Upper lobe of right lung (tissue), 1 donor: ENCODE data around the gene CPNE8. TPM values are rescaled to one million over a fixed set of nuclear protein-coding genes. Genes with fewer than 3 reads are reported as not detected.

Source experiments
- ATAC-seq: fragments of 200-7000 bp; cut with Tn5 transposase; one replicate; pipeline ENCODE4 v1.9.1; 2020; ENCODE audit warnings: mild to moderate bottlenecking, moderate library complexity
- DNase-seq: peaks from one replicate; pipeline ENCODE4 v3.0.0-alpha.2; 2020
- H3K27ac ChIP-seq: fragments of 200-600 bp; one replicate; pipeline ENCODE4 v1.8.0; 2022
- H3K27me3 ChIP-seq: fragments of 200-600 bp; one replicate; pipeline ENCODE4 v1.8.0; 2022; ENCODE audit warnings: mild to moderate bottlenecking
- H3K36me3 ChIP-seq: fragments of 200-600 bp; one replicate; pipeline ENCODE4 v1.8.0; 2022
- H3K4me1 ChIP-seq: fragments of 200-600 bp; one replicate; pipeline ENCODE4 v1.8.0; 2022
- H3K4me3 ChIP-seq: fragments of 200-600 bp; one replicate; pipeline ENCODE4 v1.8.0; 2022; ENCODE audit warnings: mild to moderate bottlenecking
- H3K9me3 ChIP-seq: fragments of 200-600 bp; one replicate; pipeline ENCODE4 v1.8.0; 2022
- CTCF ChIP-seq: fragments of 200-600 bp; IDR thresholded peaks from one replicate; pipeline ENCODE4 v1.8.0; 2022; ENCODE audit warnings: antibody characterized with exemption
- intact Hi-C: fragments of 100-400 bp; cut with DNase I; formaldehyde crosslinking; loops from one replicate; pipeline ENCODE4 v1.11.0; 2022
- total RNA-seq: library from RNA; stranded (reverse); fragmentation: NEBNext Ultra II Directional; extraction: Animal tissue kit (Norgen Biotek cat#: 25700); gene quantifications from one replicate; pipeline ENCODE4 v1.2.1, GENCODE V29; 2021
- donor health status: DM: no; HTN: yes; CAD: no; lungs with severe emphysema.

CPNE8 gene
- total RNA-seq, 1 donor from 2014 or later: 32.1 TPM

GRCh38 chr12:38915429-38916182 is 10.2 kb upstream of the CPNE8 start:
- no peak for TF ChIP-seq CTCF
- intact Hi-C loops: no loop called here
- H3K27me3 ChIP-seq: no peaks in the 10 kb centered on the region
- H3K27ac ChIP-seq: no peak overlapping the region
- H3K4me3 ChIP-seq: no peak overlapping the region
- no peaks in the 10 kb centered on the region for H3K4me1 ChIP-seq
- no peaks in the 10 kb centered on the region for H3K36me3 ChIP-seq
- DNase-seq: no peak
- no peak for ATAC-seq
- H3K9me3 ChIP-seq: no peaks in the 10 kb centered on the region

GRCh38 chr12:38912116-38912515 is 6.7 kb upstream of the CPNE8 start:
- no peak for ATAC-seq
- Histone ChIP-seq H3K36me3 (no peaks in the 10 kb centered on the region), H3K4me1 (no peaks in the 10 kb centered on the region), H3K27ac (no peak overlapping the region), H3K4me3 (no peak overlapping the region), H3K27me3 (no peaks in the 10 kb centered on the region), H3K9me3 (no peaks in the 10 kb centered on the region)
- TF ChIP-seq CTCF: no peak
- intact Hi-C loops: no loop called here
- no peak for DNase-seq

- ATAC-seq: no peak
- TF ChIP-seq CTCF: no peak
- DNase-seq: no peak
- Histone ChIP-seq H3K4me1 (no peaks in the 10 kb centered on the region), H3K36me3 (no peaks in the 10 kb centered on the region), H3K27ac (no peak overlapping the region), H3K4me3 (no peak overlapping the region), H3K27me3 (no peaks in the 10 kb centered on the region), H3K9me3 (no peaks in the 10 kb centered on the region)
- intact Hi-C loops: no loop called here
These were observed 6.2 kb upstream of the CPNE8 start for GRCh38 chr12:38911611-38912010.

- H3K4me1 ChIP-seq: peaks cover 14% of the 10 kb centered on the region
- DNase-seq: no peak
- H3K27ac ChIP-seq: peak overlapping the region; percentile 95
- no peak for ATAC-seq
- H3K27me3 ChIP-seq: no peaks in the 10 kb centered on the region
- peak overlapping the region; percentile 85 for H3K4me3 ChIP-seq
- H3K9me3 ChIP-seq: no peaks in the 10 kb centered on the region
- no peaks in the 10 kb centered on the region for H3K36me3 ChIP-seq
- no peak for TF ChIP-seq CTCF
- intact Hi-C loops: no loop called here
These were observed 2.0 kb upstream of the CPNE8 start for GRCh38 chr12:38907201-38907923.

GRCh38 chr12:38906482-38907200 is 1.2 kb upstream of the CPNE8 start:
- H3K4me1 ChIP-seq: peaks cover 14% of the 10 kb centered on the region
- no peaks in the 10 kb centered on the region for H3K27me3 ChIP-seq
- intact Hi-C loops: no loop called here
- H3K4me3 ChIP-seq: peak overlapping the region; percentile 85
- ATAC-seq: peak; percentile 88
- H3K36me3 ChIP-seq: no peaks in the 10 kb centered on the region
- H3K9me3 ChIP-seq: no peaks in the 10 kb centered on the region
- peak overlapping the region; percentile 95 for H3K27ac ChIP-seq
- TF ChIP-seq CTCF: peak; percentile 93
- DNase-seq: peak; percentile 94
